ENCODE results near the gene PCDHGB1. TPM values are rescaled to one million over a fixed set of nuclear protein-coding genes. Genes with fewer than 3 reads are reported as not detected.

The PCDHGB1 gene
- total RNA-seq, 2 donors from 2014 or later, result 2.6 to 2.8 TPM

- intact Hi-C loops (cut with DNase I), result no loop called here
- peak; percentile 74 for DNase-seq (ENCODE audit: low spot score)
Measured at GRCh38 chr5:141399555-141400258, 49.8 kb downstream of the PCDHGB1 start.

Other genes with a start within 250 kb of the PCDHGB1 start
- 1 to 10 TPM; 1.2 to 1.3 TPM for gene PCDHB3, start 249.6 kb upstream of the PCDHGB1 start, total RNA-seq
- 1 to 10 TPM; 4.1 to 5.2 TPM for gene PCDHB4, start 228.3 kb upstream of the PCDHGB1 start, total RNA-seq
- 1 to 10 TPM; 2.8 to 3.1 TPM for gene PCDHB5, start 214.9 kb upstream of the PCDHGB1 start, total RNA-seq
- 1 to 10 TPM in 1 of 2 donors, under 1 TPM in 1; 0.95 to 1.6 TPM for gene PCDHB6, start 200.0 kb upstream of the PCDHGB1 start, total RNA-seq
- 1 to 10 TPM; 2.6 to 5.5 TPM for gene PCDHB7, start 177.5 kb upstream of the PCDHGB1 start, total RNA-seq
- 1 to 10 TPM; 2.3 to 3.5 TPM for gene PCDHB8, start 172.3 kb upstream of the PCDHGB1 start, total RNA-seq
- 1 to 10 TPM; 3.0 to 5.0 TPM for gene PCDHB16, start 167.7 kb upstream of the PCDHGB1 start, total RNA-seq
- 1 to 10 TPM; 1.1 to 5.3 TPM for gene PCDHB9, start 162.9 kb upstream of the PCDHGB1 start, total RNA-seq
- 1 to 10 TPM; 2.6 to 3.8 TPM for gene PCDHB10, start 157.7 kb upstream of the PCDHGB1 start, total RNA-seq
- gene PCDHB11, start 150.5 kb upstream of the PCDHGB1 start, total RNA-seq, result 1 to 10 TPM; 3.6 to 4.0 TPM
- 1 to 10 TPM; 3.6 to 4.1 TPM for gene PCDHB12, start 141.4 kb upstream of the PCDHGB1 start, total RNA-seq
- 1 to 10 TPM; 3.9 to 6.4 TPM for gene PCDHB13, start 136.2 kb upstream of the PCDHGB1 start, total RNA-seq
- 1 to 10 TPM; 5.0 to 8.7 TPM for gene PCDHB14, start 126.8 kb upstream of the PCDHGB1 start, total RNA-seq
- 1 to 10 TPM; 3.8 to 4.4 TPM for gene PCDHB15, start 104.7 kb upstream of the PCDHGB1 start, total RNA-seq
- gene SLC25A2, start 46.0 kb upstream of the PCDHGB1 start, total RNA-seq, result under 1 TPM; 0.46 to 1.00 TPM
- gene TAF7, start 29.3 kb upstream of the PCDHGB1 start, total RNA-seq, result 10 to 100 TPM; 57.9 to 63.1 TPM
- under 1 TPM; 0.81 to 0.93 TPM for gene PCDHGA1, start 19.6 kb upstream of the PCDHGB1 start, total RNA-seq
- 1 to 10 TPM; 3.7 to 7.4 TPM for gene PCDHGA2, start 11.3 kb upstream of the PCDHGB1 start, total RNA-seq
- 1 to 10 TPM; 2.0 to 3.0 TPM for gene PCDHGA3, start 6.3 kb upstream of the PCDHGB1 start, total RNA-seq
- 1 to 10 TPM; 4.7 to 5.5 TPM for gene PCDHGA4, start 4.9 kb downstream of the PCDHGB1 start, total RNA-seq
- 1 to 10 TPM; 4.7 to 5.2 TPM for gene PCDHGB2, start 9.9 kb downstream of the PCDHGB1 start, total RNA-seq
- gene PCDHGA5, start 14.1 kb downstream of the PCDHGB1 start, total RNA-seq, result 1 to 10 TPM; 3.9 to 5.2 TPM
- gene PCDHGB3, start 20.1 kb downstream of the PCDHGB1 start, total RNA-seq, result 1 to 10 TPM; 4.9 to 5.0 TPM
- gene PCDHGA6, start 23.8 kb downstream of the PCDHGB1 start, total RNA-seq, result 1 to 10 TPM; 6.6 to 7.9 TPM
- gene PCDHGA7, start 32.6 kb downstream of the PCDHGB1 start, total RNA-seq, result 1 to 10 TPM; 4.0 to 4.3 TPM
- 1 to 10 TPM; 4.8 to 5.7 TPM for gene PCDHGB4, start 37.6 kb downstream of the PCDHGB1 start, total RNA-seq
- gene PCDHGA8, start 42.5 kb downstream of the PCDHGB1 start, total RNA-seq, result 1 to 10 TPM; 2.0 to 2.4 TPM
- 1 to 10 TPM; 8.1 to 9.5 TPM for gene PCDHGB5, start 47.8 kb downstream of the PCDHGB1 start, total RNA-seq
- 1 to 10 TPM; 5.6 to 7.2 TPM for gene PCDHGA9, start 52.7 kb downstream of the PCDHGB1 start, total RNA-seq
- 1 to 10 TPM; 6.7 to 8.5 TPM for gene PCDHGB6, start 57.9 kb downstream of the PCDHGB1 start, total RNA-seq
- 1 to 10 TPM; 5.7 to 6.6 TPM for gene PCDHGA10, start 62.9 kb downstream of the PCDHGB1 start, total RNA-seq
- gene PCDHGB7, start 67.6 kb downstream of the PCDHGB1 start, total RNA-seq, result 10 to 100 TPM; 12.2 to 17.1 TPM
- 1 to 10 TPM; 4.6 to 4.8 TPM for gene PCDHGA11, start 71.0 kb downstream of the PCDHGB1 start, total RNA-seq
- 10 to 100 TPM in 1 of 2 donors, 1 to 10 TPM in 1; 5.2 to 11.6 TPM for gene PCDHGA12, start 80.4 kb downstream of the PCDHGB1 start, total RNA-seq
- 10 to 100 TPM; 71.1 to 90.6 TPM for gene PCDHGC3, start 125.9 kb downstream of the PCDHGB1 start, total RNA-seq
- 1 to 10 TPM; 2.0 to 2.9 TPM for gene PCDHGC4, start 134.9 kb downstream of the PCDHGB1 start, total RNA-seq
- 1 to 10 TPM; 2.3 to 2.6 TPM for gene PCDHGC5, start 139.0 kb downstream of the PCDHGB1 start, total RNA-seq